Inflammatory macrophage treated with lipopolysaccharide for 4 hours (primary cell): ENCODE results near the gene CRACR2A.

ENCODE experiments used
- DNase-seq: peaks from one replicate; pipeline ENCODE4 v3.0.0-alpha.2; 2020

The CRACR2A gene

GRCh38 chr12:3613641-3614395 lies 139.1 kb downstream of the CRACR2A start:
- DNase-seq, result no peak

- no peak for DNase-seq
Measured at GRCh38 chr12:3611860-3612703, 140.8 kb downstream of the CRACR2A start.

GRCh38 chr12:3607821-3608220 lies 145.1 kb downstream of the CRACR2A start:
- no peak for DNase-seq

GRCh38 chr12:3607039-3607720 lies 145.7 kb downstream of the CRACR2A start:
- DNase-seq, result no peak

GRCh38 chr12:3606128-3606527 lies 146.8 kb downstream of the CRACR2A start:
- no peak for DNase-seq

- no peak for DNase-seq
Measured at GRCh38 chr12:3605692-3606091, 147.2 kb downstream of the CRACR2A start.

GRCh38 chr12:3604748-3605586 lies 147.9 kb downstream of the CRACR2A start:
- peak; percentile 23 for DNase-seq

- DNase-seq, result no peak
Measured at GRCh38 chr12:3604286-3604685, 148.6 kb downstream of the CRACR2A start.

- DNase-seq, result no peak
Measured at GRCh38 chr12:3603576-3603975, 149.3 kb downstream of the CRACR2A start.

- DNase-seq, result no peak
Measured at GRCh38 chr12:3602488-3602887, 150.4 kb downstream of the CRACR2A start.

GRCh38 chr12:3601461-3602150 lies 151.3 kb downstream of the CRACR2A start:
- DNase-seq, result no peak

GRCh38 chr12:3600951-3601350 lies 152.0 kb downstream of the CRACR2A start:
- DNase-seq, result no peak

GRCh38 chr12:3600039-3600720 lies 152.7 kb downstream of the CRACR2A start:
- no peak for DNase-seq

- no peak for DNase-seq
Measured at GRCh38 chr12:3598896-3599860, 153.7 kb downstream of the CRACR2A start.

GRCh38 chr12:3597526-3598210 lies 155.2 kb downstream of the CRACR2A start:
- DNase-seq, result no peak

- no peak for DNase-seq
Measured at GRCh38 chr12:3596703-3597415, 156.1 kb downstream of the CRACR2A start.

GRCh38 chr12:3595721-3596120 lies 157.2 kb downstream of the CRACR2A start:
- no peak for DNase-seq

- DNase-seq, result no peak
Measured at GRCh38 chr12:3594966-3595365, 157.9 kb downstream of the CRACR2A start.
